Measurements from ENCODE around the gene GPR143. TPM values are rescaled to one million over a fixed set of nuclear protein-coding genes. Genes with fewer than 3 reads are reported as not detected.

Gene GPR143
- total RNA-seq, 2 experiments from 2014 or later = not detected

DNA sequence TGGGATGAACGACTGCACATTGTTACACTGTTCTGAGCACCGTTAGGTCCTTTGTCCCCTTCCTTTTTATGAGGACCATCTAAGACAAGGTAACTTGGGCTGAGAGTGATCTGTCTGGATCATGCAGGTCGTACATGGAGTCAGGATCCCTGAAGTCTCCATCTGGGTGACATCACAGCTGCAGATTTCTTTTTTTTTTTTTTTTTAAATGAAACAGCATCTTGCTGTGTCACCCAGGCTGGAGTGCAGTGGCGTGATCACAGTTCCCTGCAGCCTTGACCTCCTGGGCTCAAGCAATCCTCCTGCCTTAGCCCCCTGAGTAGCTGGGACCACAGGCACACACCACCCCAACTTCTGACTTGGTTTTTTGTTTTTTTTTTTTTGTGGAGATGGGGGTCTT is 37.1 kb upstream of the GPR143 start:
- no peak for TF ChIP-seq EZH2phosphoT487 (IDR thresholded peaks at IDR 0.05; ENCODE audit: borderline replicate concordance, low read depth, low read length)
- TF ChIP-seq, protein P1, sequence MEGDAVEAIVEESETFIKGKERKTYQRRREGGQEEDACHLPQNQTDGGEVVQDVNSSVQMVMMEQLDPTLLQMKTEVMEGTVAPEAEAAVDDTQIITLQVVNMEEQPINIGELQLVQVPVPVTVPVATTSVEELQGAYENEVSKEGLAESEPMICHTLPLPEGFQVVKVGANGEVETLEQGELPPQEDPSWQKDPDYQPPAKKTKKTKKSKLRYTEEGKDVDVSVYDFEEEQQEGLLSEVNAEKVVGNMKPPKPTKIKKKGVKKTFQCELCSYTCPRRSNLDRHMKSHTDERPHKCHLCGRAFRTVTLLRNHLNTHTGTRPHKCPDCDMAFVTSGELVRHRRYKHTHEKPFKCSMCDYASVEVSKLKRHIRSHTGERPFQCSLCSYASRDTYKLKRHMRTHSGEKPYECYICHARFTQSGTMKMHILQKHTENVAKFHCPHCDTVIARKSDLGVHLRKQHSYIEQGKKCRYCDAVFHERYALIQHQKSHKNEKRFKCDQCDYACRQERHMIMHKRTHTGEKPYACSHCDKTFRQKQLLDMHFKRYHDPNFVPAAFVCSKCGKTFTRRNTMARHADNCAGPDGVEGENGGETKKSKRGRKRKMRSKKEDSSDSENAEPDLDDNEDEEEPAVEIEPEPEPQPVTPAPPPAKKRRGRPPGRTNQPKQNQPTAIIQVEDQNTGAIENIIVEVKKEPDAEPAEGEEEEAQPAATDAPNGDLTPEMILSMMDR (conservative IDR thresholded peaks at IDR 0.05; ENCODE audit: low read length) = no peak
- Histone ChIP-seq H3K27ac (ENCODE audit: low read depth, low read length, poor library complexity, severe bottlenecking) (no peak overlapping the region), H3K9me3 (ENCODE audit: low read length) (no peaks in the 10 kb centered on the region), H3K4me3 (ENCODE audit: low read depth, low read length, poor library complexity, severe bottlenecking) (no peak overlapping the region), H3K9me2 (ENCODE audit: insufficient read depth, low read length) (no peaks in the 10 kb centered on the region), H4K20me1 (ENCODE audit: insufficient read depth, low read length) (no peaks in the 10 kb centered on the region), H2AFZ (ENCODE audit: low read length) (no peak overlapping the region), H3K36me3 (ENCODE audit: insufficient read depth, low read length) (no peaks in the 10 kb centered on the region), H3K4me2 (ENCODE audit: low read length) (no peak overlapping the region), H3K79me2 (ENCODE audit: insufficient read depth, low read depth, low read length) (no peaks in the 10 kb centered on the region), H3K4me1 (ENCODE audit: insufficient read depth, low read length, poor library complexity, severe bottlenecking) (no peaks in the 10 kb centered on the region)
- DNase-seq (ENCODE audit: low spot score) = no peak
- intact Hi-C loops (cut with micrococcal nuclease; ENCODE audit: unreplicated experiment) = no loop called here
- ChIA-PET CTCF (ENCODE audit: unreplicated experiment) (no interaction called here), POLR2A (no interaction called here)
- no TSS peak for BruUV-seq (replicated peaks)

DNA sequence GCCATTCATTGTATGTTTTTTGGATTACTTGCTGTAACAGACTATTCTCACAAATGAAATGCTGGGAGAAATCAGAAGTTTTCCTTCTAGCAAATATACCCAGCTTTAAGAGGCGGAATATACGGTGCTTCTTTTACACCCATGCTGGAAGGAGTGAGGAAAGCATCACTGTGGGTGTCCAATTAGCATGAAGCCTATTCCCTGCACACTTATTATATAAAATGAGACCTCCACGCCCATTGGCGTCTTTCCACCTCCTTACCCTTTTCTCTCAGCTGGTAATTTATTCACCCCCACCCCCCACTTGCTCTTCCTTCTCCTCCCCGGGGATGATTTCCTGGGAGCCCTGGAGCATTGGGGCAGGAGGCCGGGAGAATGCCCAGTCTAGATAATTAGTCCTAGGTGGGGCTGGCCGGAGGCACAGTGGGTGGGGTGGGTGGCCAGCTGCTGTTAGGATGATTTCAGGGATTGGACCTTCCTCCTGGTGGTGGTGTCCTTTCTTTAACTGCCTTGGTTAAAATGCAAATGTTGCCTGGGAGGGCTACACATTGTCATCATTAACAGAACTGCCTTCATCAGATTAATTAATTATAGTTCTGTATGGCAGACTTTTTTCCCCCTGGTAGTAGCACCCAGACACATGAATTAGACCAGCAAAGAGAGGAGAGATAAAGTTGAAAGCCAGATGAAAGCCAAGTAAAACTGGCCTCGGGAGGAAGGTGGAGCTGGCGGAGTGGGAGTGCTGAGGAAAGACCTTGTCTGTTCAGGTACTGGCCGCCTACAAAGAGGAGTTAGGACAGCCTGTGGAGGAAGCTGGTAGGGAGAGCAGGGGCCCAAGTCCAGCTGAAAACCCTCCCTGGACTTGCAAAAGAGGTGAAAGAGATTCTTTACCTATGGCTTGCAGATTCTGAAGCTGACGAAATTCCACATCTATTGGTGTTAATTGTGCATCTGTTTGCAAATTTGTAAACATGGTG is 32.0 kb upstream of the GPR143 start:
- Histone ChIP-seq H4K20me1 (ENCODE audit: insufficient read depth, low read length) (no peaks in the 10 kb centered on the region), H3K9me3 (ENCODE audit: low read length) (no peaks in the 10 kb centered on the region), H3K79me2 (ENCODE audit: insufficient read depth, low read depth, low read length) (no peaks in the 10 kb centered on the region), H3K27ac (ENCODE audit: low read depth, low read length, poor library complexity, severe bottlenecking) (no peak overlapping the region), H3K9me2 (ENCODE audit: insufficient read depth, low read length) (no peaks in the 10 kb centered on the region), H3K4me1 (ENCODE audit: insufficient read depth, low read length, poor library complexity, severe bottlenecking) (no peaks in the 10 kb centered on the region), H3K4me3 (ENCODE audit: low read depth, low read length, poor library complexity, severe bottlenecking) (no peak overlapping the region), H2AFZ (ENCODE audit: low read length) (no peak overlapping the region), H3K36me3 (ENCODE audit: insufficient read depth, low read length) (no peaks in the 10 kb centered on the region), H3K4me2 (ENCODE audit: low read length) (no peak overlapping the region)
- ChIA-PET POLR2A (no interaction called here), CTCF (ENCODE audit: unreplicated experiment) (no interaction called here)
- intact Hi-C loops (cut with micrococcal nuclease; ENCODE audit: unreplicated experiment) = no loop called here
- TF ChIP-seq, protein P1 (conservative IDR thresholded peaks at IDR 0.05; ENCODE audit: low read length) = no peak
- no peak for TF ChIP-seq EZH2phosphoT487 (IDR thresholded peaks at IDR 0.05; ENCODE audit: borderline replicate concordance, low read depth, low read length)
- no peak for DNase-seq (ENCODE audit: low spot score)
- BruUV-seq (replicated peaks) = no TSS peak

DNA sequence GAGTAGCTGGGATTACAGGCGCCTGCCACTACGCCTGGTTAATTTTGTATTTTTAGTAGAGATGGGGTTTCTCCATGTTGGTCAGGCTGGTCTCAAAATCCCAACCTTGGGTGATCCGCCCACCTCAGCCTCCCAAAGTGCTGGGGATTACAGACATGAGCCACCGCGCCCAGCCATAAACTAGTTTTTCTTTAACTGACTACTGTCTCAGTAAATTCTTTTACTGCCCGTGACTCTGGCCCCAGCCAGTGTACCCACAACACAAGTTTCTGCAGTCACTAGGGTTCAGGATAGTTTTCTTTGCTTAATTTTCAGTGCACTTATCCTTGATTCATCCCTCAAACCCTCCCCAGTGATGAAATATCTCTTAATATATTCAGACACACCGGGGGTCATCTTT is 28.8 kb upstream of the GPR143 start:
- H3K4me1 ChIP-seq (ENCODE audit: insufficient read depth, low read length, poor library complexity, severe bottlenecking) = no peaks in the 10 kb centered on the region
- no peaks in the 10 kb centered on the region for H3K9me3 ChIP-seq (ENCODE audit: low read length)
- DNase-seq (ENCODE audit: low spot score) = no peak
- TF ChIP-seq EZH2phosphoT487 (IDR thresholded peaks at IDR 0.05; ENCODE audit: borderline replicate concordance, low read depth, low read length) = no peak
- TF ChIP-seq, protein P1 (conservative IDR thresholded peaks at IDR 0.05; ENCODE audit: low read length) = no peak
- no peaks in the 10 kb centered on the region for H3K36me3 ChIP-seq (ENCODE audit: insufficient read depth, low read length)
- no TSS peak for BruUV-seq (replicated peaks)
- no peaks in the 10 kb centered on the region for H4K20me1 ChIP-seq (ENCODE audit: insufficient read depth, low read length)
- H3K9me2 ChIP-seq (ENCODE audit: insufficient read depth, low read length) = no peaks in the 10 kb centered on the region
- no peak overlapping the region for H3K4me2 ChIP-seq (ENCODE audit: low read length)
- ChIA-PET CTCF (ENCODE audit: unreplicated experiment) (no interaction called here), POLR2A (no interaction called here)
- intact Hi-C loops (cut with micrococcal nuclease; ENCODE audit: unreplicated experiment) = no loop called here
- no peaks in the 10 kb centered on the region for H3K79me2 ChIP-seq (ENCODE audit: insufficient read depth, low read depth, low read length)
- no peak overlapping the region for H3K27ac ChIP-seq (ENCODE audit: low read depth, low read length, poor library complexity, severe bottlenecking)
- H2AFZ ChIP-seq (ENCODE audit: low read length) = no peak overlapping the region
- H3K4me3 ChIP-seq (ENCODE audit: low read depth, low read length, poor library complexity, severe bottlenecking) = no peak overlapping the region
